PC-9 (cell line): Measurements from ENCODE around the gene SLC7A4. TPM values are rescaled to one million over a fixed set of nuclear protein-coding genes. Genes with fewer than 3 reads are reported as not detected.

Source experiments
- BruUV-seq: library from RNA; stranded (reverse); fragments of 400-500 nt; replicated peaks from 2 replicates; lab custom pipeline; 2021; lab: Mats Ljungman, UMichigan
- CTCF ChIA-PET: fragments of 300-600 bp; sonication (Branson Sonifier 250); formaldehyde crosslinking; loops from one replicate; lab custom pipeline; 2022; ENCODE audit warnings: antibody characterized with exemption; lab: Charles Lee
- POLR2A ChIA-PET: fragments of 300-600 bp; sonication (Branson Sonifier 250); formaldehyde crosslinking; loops from one replicate; lab custom pipeline; 2022; ENCODE audit warnings: antibody characterized with exemption; ENCODE audit not compliant: unreplicated experiment; lab: Charles Lee
- DNase-seq, 2 experiments: peaks; one replicate each; pipeline versions ENCODE4 v3.0.0 to v3.0.0-alpha.2; 2015 to 2022; ENCODE audit warnings: mixed read lengths in 1 of 2
- H2AFZ ChIP-seq: fragments of 200-600 bp; sonication (generic); 2 replicates; pipeline ENCODE4 v1.8.1; 2017; ENCODE audit warnings: antibody characterized with exemption
- H3F3A ChIP-seq: fragments of 200-600 bp; sonication (generic); 2 replicates; pipeline ENCODE4 v1.8.1; 2017; ENCODE audit warnings: antibody characterized with exemption, mild to moderate bottlenecking, low read depth; ENCODE audit not compliant: insufficient read depth
- H3K27ac ChIP-seq: fragments of 200-600 bp; sonication (generic); 2 replicates; pipeline ENCODE4 v1.6.1; 2016; ENCODE audit warnings: mixed run types
- H3K27me3 ChIP-seq: fragments of 200-600 bp; sonication (generic); 2 replicates; pipeline ENCODE4 v1.6.1; 2016; ENCODE audit warnings: low read depth, mixed run types; ENCODE audit not compliant: insufficient read depth
- H3K36me3 ChIP-seq: fragments of 200-600 bp; sonication (generic); 2 replicates; pipeline ENCODE4 v1.6.1; 2016; ENCODE audit warnings: low read depth, mixed run types
- H3K4me1 ChIP-seq: fragments of 200-600 bp; sonication (generic); replicated peaks from 2 replicates; pipeline ENCODE4 v1.6.1; 2016; ENCODE audit warnings: mixed run types; ENCODE audit not compliant: insufficient read depth
- H3K4me2 ChIP-seq: fragments of 200-600 bp; sonication (generic); 2 replicates; pipeline ENCODE4 v1.6.1; 2017; ENCODE audit warnings: mixed run types
- H3K4me3 ChIP-seq: fragments of 200-600 bp; sonication (generic); 2 replicates; pipeline ENCODE4 v1.6.1; 2016; ENCODE audit warnings: mixed run types
- H3K79me2 ChIP-seq: fragments of 200-600 bp; sonication (generic); 2 replicates; pipeline ENCODE4 v1.6.1; 2017; ENCODE audit warnings: low read depth, mixed run types
- H3K9me2 ChIP-seq: fragments of 200-600 bp; sonication (generic); 2 replicates; pipeline ENCODE4 v1.8.1; 2017; ENCODE audit warnings: mild to moderate bottlenecking; ENCODE audit not compliant: insufficient read depth
- H3K9me3 ChIP-seq: fragments of 200-600 bp; sonication (generic); 2 replicates; pipeline ENCODE4 v1.8.1; 2016; ENCODE audit warnings: low read depth; ENCODE audit not compliant: insufficient read depth
- H4K20me1 ChIP-seq: fragments of 200-600 bp; sonication (generic); 2 replicates; pipeline ENCODE4 v1.8.1; 2017; ENCODE audit not compliant: insufficient read depth
- CTCF ChIP-seq: fragments of 200-600 bp; sonication (generic); conservative IDR thresholded peaks from 2 replicates; pipeline ENCODE4 v1.6.1; 2017; ENCODE audit warnings: mixed run types, antibody characterized with exemption, mild to moderate bottlenecking, moderate library complexity
- EZH2 ChIP-seq: fragments of 200-600 bp; sonication (generic); IDR thresholded peaks from 2 replicates; pipeline ENCODE4 v1.8.0; 2017; ENCODE audit warnings: antibody characterized with exemption, low read depth
- intact Hi-C: fragments of 100-400 bp; cut with micrococcal nuclease; formaldehyde crosslinking; loops from one replicate; pipeline ENCODE4 v1.10.0; 2022; ENCODE audit not compliant: unreplicated experiment
- total RNA-seq: library from RNA; stranded (reverse); gene quantifications from 2 replicates; pipeline ENCODE4 v1.2.3, GENCODE V29; 2021

Gene SLC7A4
- total RNA-seq, 1 experiment from 2014 or later = not detected

- Histone ChIP-seq H3K4me3 (no peak overlapping the region), H3K79me2 (no peaks in the 10 kb centered on the region), H3K4me2 (no peak overlapping the region), H3K27me3 (no peaks in the 10 kb centered on the region), H3F3A (no peaks in the 10 kb centered on the region), H3K9me3 (no peaks in the 10 kb centered on the region), H3K27ac (no peak overlapping the region), H3K4me1 (no peaks in the 10 kb centered on the region), H4K20me1 (no peaks in the 10 kb centered on the region), H3K9me2 (no peaks in the 10 kb centered on the region), H3K36me3 (no peaks in the 10 kb centered on the region), H2AFZ (no peak overlapping the region)
- ChIA-PET CTCF (no interaction called here), POLR2A (no interaction called here)
- peak in 1 of 2 experiments; percentile 14 for DNase-seq
- TF ChIP-seq CTCF (no peak), EZH2 (no peak)
- no TSS peak for BruUV-seq
- intact Hi-C loops = no loop called here
Observed at GRCh38 chr22:21026783-21027692, 5.3 kb downstream of the SLC7A4 start.

- Histone ChIP-seq H3K4me2 (no peak overlapping the region), H3K36me3 (no peaks in the 10 kb centered on the region), H3K9me2 (no peaks in the 10 kb centered on the region), H4K20me1 (no peaks in the 10 kb centered on the region), H3K4me1 (no peaks in the 10 kb centered on the region), H3K79me2 (no peaks in the 10 kb centered on the region), H3K4me3 (no peak overlapping the region), H3F3A (no peaks in the 10 kb centered on the region), H3K27ac (no peak overlapping the region), H2AFZ (no peak overlapping the region), H3K9me3 (no peaks in the 10 kb centered on the region), H3K27me3 (no peaks in the 10 kb centered on the region)
- no TSS peak for BruUV-seq
- CTCF ChIA-PET = no interaction called here
- intact Hi-C loops = no loop called here
- DNase-seq = no peak
- no peak for TF ChIP-seq EZH2
- no peak for TF ChIP-seq CTCF
- POLR2A ChIA-PET = no interaction called here
Observed at GRCh38 chr22:21025763-21026755, 6.3 kb downstream of the SLC7A4 start.

- POLR2A ChIA-PET = no interaction called here
- Histone ChIP-seq H3K4me1 (no peaks in the 10 kb centered on the region), H3K9me2 (no peaks in the 10 kb centered on the region), H3K4me3 (no peak overlapping the region), H3K4me2 (no peak overlapping the region), H3K27ac (no peak overlapping the region), H3K36me3 (no peaks in the 10 kb centered on the region), H2AFZ (no peak overlapping the region), H3K9me3 (no peaks in the 10 kb centered on the region), H3K79me2 (no peaks in the 10 kb centered on the region), H3K27me3 (no peaks in the 10 kb centered on the region), H4K20me1 (no peaks in the 10 kb centered on the region), H3F3A (no peaks in the 10 kb centered on the region)
- CTCF ChIA-PET = no interaction called here
- intact Hi-C loops = no loop called here
- no peak for DNase-seq
- BruUV-seq = no TSS peak
- TF ChIP-seq CTCF (no peak), EZH2 (no peak)
Observed at GRCh38 chr22:21025266-21025665, 7.1 kb downstream of the SLC7A4 start.
